Heart right ventricle (tissue), 16 donors: ENCODE data around the gene UIMC1. TPM values are rescaled to one million over a fixed set of nuclear protein-coding genes. Genes with fewer than 3 reads are reported as not detected.

Experiments
- ATAC-seq, 8 donors: fragments of 200-7000 bp; cut with Tn5 transposase; one replicate each; pipeline ENCODE4 v1.9.1; 2020; ENCODE audit warnings: mild to moderate bottlenecking in 8 of 8, moderate library complexity in 8 of 8, moderate number of reproducible peaks in 1 of 8
- DNase-seq, 2 donors: peaks; one replicate each; pipeline ENCODE4 v3.0.0-alpha.2; 2020
- H3K27ac ChIP-seq, 10 donors: fragments of 200-600 bp; sonication (generic) in 2 of 10; one replicate each; pipeline versions ENCODE4 v1.5.0 to v1.8.0; 2020 to 2022; ENCODE audit warnings: mild to moderate bottlenecking in 3 of 10
- H3K27me3 ChIP-seq, 7 donors: fragments of 200-600 bp; one replicate each; pipeline ENCODE4 v1.8.0; 2021 to 2022; ENCODE audit warnings: mild to moderate bottlenecking in 2 of 7
- H3K36me3 ChIP-seq, 9 donors: fragments of 200-600 bp; sonication (generic) in 1 of 9; one replicate each; pipeline versions ENCODE4 v1.5.0 to v1.8.0; 2020 to 2022; ENCODE audit warnings: mild to moderate bottlenecking in 2 of 9
- H3K4me1 ChIP-seq, 9 donors: fragments of 200-600 bp; sonication (generic) in 1 of 9; one replicate each; pipeline versions ENCODE4 v1.5.0 to v1.8.0; 2020 to 2022; ENCODE audit warnings: mild to moderate bottlenecking in 4 of 9
- H3K4me3 ChIP-seq, 10 donors: fragments of 200-600 bp; sonication (generic) in 2 of 10; one replicate each; pipeline versions ENCODE4 v1.5.0 to v1.8.0; 2020 to 2022; ENCODE audit warnings: mild to moderate bottlenecking in 7 of 10, moderate library complexity in 2 of 10
- H3K9me3 ChIP-seq, 11 donors: fragments of 200-600 bp in 10 of 11; sonication (generic) in 2 of 11; one replicate each; pipeline versions ENCODE4 v1.5.0 to v1.8.0; 2013 to 2022; ENCODE audit warnings: mild to moderate bottlenecking in 2 of 11, control low read depth in 1 of 11, moderate library complexity in 1 of 11
- CTCF ChIP-seq, 9 donors: fragments of 200-600 bp; sonication (generic) in 2 of 9; IDR thresholded peaks; one replicate each; pipeline versions ENCODE4 v1.5.0 to v1.8.0; 2021 to 2022; ENCODE audit warnings: antibody characterized with exemption in 9 of 9, mild to moderate bottlenecking in 5 of 9, moderate library complexity in 1 of 9
- WGBS, 2 donors: extraction: QIAGEN DNeasy Blood & Tissue Kit; methylation state at CpG; one replicate each; pipeline ENCODE4 v1.1.7; 2013; ENCODE audit warnings: inconsistent platforms in 1 of 2; 5-methylcytosine and 5-hydroxymethylcytosine counted together
- intact Hi-C, 10 donors: fragments of 100-400 bp; cut with DNase I; formaldehyde crosslinking; loops; one replicate each; pipeline versions ENCODE4 v1.11.1 to v1.14.2; 2022
- polyA plus RNA-seq, 2 donors: library from polyadenylated mRNA; stranded (reverse); fragments of 200-250 nt; gene quantifications; one replicate each; pipeline ENCODE4 v1.2.3, GENCODE V29; 2013
- total RNA-seq, 10 donors: library from RNA; stranded (reverse); fragmentation: NEBNext Ultra II Directional in 3 of 10; extraction: Animal tissue kit (Norgen Biotek cat#: 25700) in 3 of 10; gene quantifications; one replicate each; pipeline versions ENCODE4 v1.2.1 to v1.2.4, GENCODE V29; 2021 to 2023
- donor health status: Arrhythmogenic right ventricular cardiomyopathy.
- donor health status: ischemic (EF 13 %, LVEDD 7.1; RV severe dilation, severe dysfunction).
- donor health status: healthy with polysubstance abuse.
- donor health status: DM: no; HTN: yes; CAD: no.
- donor health status: DM: no; HTN: no; CAD: no.
- donor health status: ischemic (EF 25% LVEDD 6.9; RV normal size, moderate dysfunction).
- donor health status: ischemic (EF 25% LVEDD 5.7; RV mildly dilated, moderate dysfunction).
- donor health status: healthy.
- donor health status: DM: yes; HTN: yes; CAD: no.
- donor health status: Ischemic cardiomyopathy.
- donor health status: ischemic (EF 35%, LVEDD 5.7; RV mildly dilated, moderate dysfunction).
- donor health status: nonischemic (EF 11% LVEDD 7.7; RV severe dilation, severe dysfunction).
- donor health status: DM: yes; HTN: yes; CAD: no.
- donor health status: PGD.
- donor health status: ischemic (EF 29% LVEDD 5.4; RV normal size, mild dysfunction).
- donor health status: nonischemic (EF 23%, LVEDD 6.1; RV moderate dilation, normal function).

Gene UIMC1
- total and polyA plus RNA-seq, 12 donors: 24.0 to 45.5 (median 35.3) TPM

GRCh38 chr5:177040814-177041420 is 34.3 kb upstream of the UIMC1 start:
- DNase-seq (peak in 1 of 2 donors; percentile 6), ATAC-seq (peak in 1 of 8 donors; percentile 24)
- Histone ChIP-seq H3K36me3 (peaks cover 0 to 60% (median 30%) of the 10 kb centered on the region in 9 donors), H3K4me1 (peaks cover 0 to 29% (median 4%) of the 10 kb centered on the region in 9 donors), H3K9me3 (no peaks in the 10 kb centered on the region), H3K4me3 (no peak overlapping the region), H3K27ac (no peak overlapping the region), H3K27me3 (no peaks in the 10 kb centered on the region)
- 78 to 81% methylated on average over 3 of the region's 3 CpGs for WGBS, 2 donors
- intact Hi-C loops: no loop called here
- TF ChIP-seq CTCF (IDR thresholded peaks at IDR 0.05): no peak

- Histone ChIP-seq H3K4me1 (peaks cover 0 to 21% (median 4%) of the 10 kb centered on the region in 9 donors), H3K36me3 (peaks cover 0 to 32% (median 11%) of the 10 kb centered on the region in 9 donors), H3K4me3 (no peak overlapping the region), H3K27me3 (no peaks in the 10 kb centered on the region), H3K27ac (no peak overlapping the region), H3K9me3 (peaks cover 0 to 2% (median 0%) of the 10 kb centered on the region in 11 donors)
- no peak for DNase-seq
- ATAC-seq: no peak
- intact Hi-C loops: no loop called here
- WGBS, 2 donors: 83 to 92% methylated on average over 5 of the region's 5 CpGs
- TF ChIP-seq CTCF (IDR thresholded peaks at IDR 0.05): no peak
Observed at GRCh38 chr5:177036921-177037320, 30.3 kb upstream of the UIMC1 start.

- no peak for ATAC-seq
- DNase-seq: no peak
- intact Hi-C loops: no loop called here
- Histone ChIP-seq H3K4me1 (peaks cover 0 to 20% (median 4%) of the 10 kb centered on the region in 9 donors), H3K4me3 (no peak overlapping the region), H3K27ac (no peak overlapping the region), H3K36me3 (peaks cover 0 to 28% (median 7%) of the 10 kb centered on the region in 9 donors), H3K27me3 (no peaks in the 10 kb centered on the region), H3K9me3 (peaks cover 0 to 7% (median 2%) of the 10 kb centered on the region in 11 donors)
- TF ChIP-seq CTCF (IDR thresholded peaks at IDR 0.05): no peak
- WGBS, 2 donors: 56 to 68% methylated on average over 5 of the region's 5 CpGs
Observed at GRCh38 chr5:177036443-177036842, 29.9 kb upstream of the UIMC1 start.

- DNase-seq (no peak), ATAC-seq (no peak)
- intact Hi-C loops: no loop called here
- no peaks in the 10 kb centered on the region for H3K27me3 ChIP-seq
- peaks cover 0 to 23% (median 3%) of the 10 kb centered on the region in 9 donors for H3K36me3 ChIP-seq
- H3K9me3 ChIP-seq: peaks cover 0 to 11% (median 6%) of the 10 kb centered on the region in 11 donors
- WGBS, 2 donors: 61 to 68% methylated on average over 1 of the region's 1 CpG
- H3K4me3 ChIP-seq: no peak overlapping the region
- H3K27ac ChIP-seq: no peak overlapping the region
- H3K4me1 ChIP-seq: peaks cover 0 to 15% (median 4%) of the 10 kb centered on the region in 9 donors
- TF ChIP-seq CTCF (IDR thresholded peaks at IDR 0.05): no peak
Observed at GRCh38 chr5:177035976-177036375, 29.4 kb upstream of the UIMC1 start.
